Fibroblast of lung (primary cell): Measurements from ENCODE around the gene DRC3. TPM values are rescaled to one million over a fixed set of nuclear protein-coding genes. Genes with fewer than 3 reads are reported as not detected.

Source experiments
- DNase-seq, 2 donors: peaks; one replicate each; pipeline versions ENCODE4 v3.0.0 to v3.0.0-alpha.2; 2010; ENCODE audit warnings: low read depth in 2 of 2
- H2AFZ ChIP-seq: 2 replicates; pipeline ENCODE4 v1.5.1; 2012; ENCODE audit warnings: low read length, control low read depth, inconsistent platforms
- H3K27ac ChIP-seq: 2 replicates; pipeline ENCODE4 v1.5.1; 2011; ENCODE audit warnings: low read length, control low read depth; ENCODE audit not compliant: insufficient read depth
- H3K27me3 ChIP-seq: 2 replicates; pipeline ENCODE4 v1.5.1; 2011; ENCODE audit warnings: mild to moderate bottlenecking, low read length; ENCODE audit not compliant: control insufficient read depth, insufficient read depth
- H3K36me3 ChIP-seq: 2 replicates; pipeline ENCODE4 v1.5.1; 2011; ENCODE audit warnings: low read length; ENCODE audit not compliant: control insufficient read depth, insufficient read depth
- H3K4me1 ChIP-seq: 2 replicates; pipeline ENCODE4 v1.5.1; 2011; ENCODE audit warnings: low read length; ENCODE audit not compliant: control insufficient read depth, insufficient read depth; ENCODE audit errors: extremely low read depth
- H3K4me2 ChIP-seq: 2 replicates; pipeline ENCODE4 v1.5.1; 2011; ENCODE audit warnings: low read length, control low read depth; ENCODE audit not compliant: insufficient read depth; ENCODE audit errors: extremely low read depth
- H3K4me3 ChIP-seq, 4 experiments: fragments of 200-600 bp in 1 of 4; sonication (generic) in 1 of 4; replicated peaks in 1 of 4; 2 replicates each; pipeline ENCODE4 v1.5.1; 2011 to 2016; ENCODE audit warnings: low read length in 4 of 4, low read depth in 3 of 4, mild to moderate bottlenecking in 3 of 4, control low read depth in 2 of 4, inconsistent platforms in 1 of 4, mixed read lengths in 1 of 4; ENCODE audit not compliant: insufficient read depth in 1 of 4; ENCODE audit errors: control extremely low read depth in 1 of 4
- H3K79me2 ChIP-seq: 2 replicates; pipeline ENCODE4 v1.5.1; 2012; ENCODE audit warnings: mild to moderate bottlenecking, low read length, inconsistent platforms; ENCODE audit not compliant: control insufficient read depth, insufficient read depth
- H3K9ac ChIP-seq: 2 replicates; pipeline ENCODE4 v1.5.1; 2011; ENCODE audit warnings: mild to moderate bottlenecking, low read length, control low read depth; ENCODE audit not compliant: insufficient read depth
- H3K9me3 ChIP-seq: 2 replicates; pipeline ENCODE4 v1.5.1; 2012; ENCODE audit warnings: low read depth, low read length; ENCODE audit not compliant: control insufficient read depth, insufficient read depth
- H4K20me1 ChIP-seq: 2 replicates; pipeline ENCODE4 v1.5.1; 2011; ENCODE audit warnings: low read length; ENCODE audit not compliant: control insufficient read depth, insufficient read depth; ENCODE audit errors: extremely low read depth
- EZH2 ChIP-seq: IDR thresholded peaks from 2 replicates; pipeline ENCODE4 v1.5.1; 2012; ENCODE audit warnings: low read length, control low read depth, mild to moderate bottlenecking; ENCODE audit errors: missing control alignments
- polyA plus RNA-seq, 2 donors: library from polyadenylated mRNA; depleted of rRNA in 1 of 2; stranded (reverse) in 1 of 2; unstranded in 1 of 2; fragments of >200 nt; gene quantifications; 2 replicates each; pipeline ENCODE4 v1.2.1, GENCODE V29; 2011 to 2012; ENCODE audit warnings: missing spikeins in 1 of 2
- total RNA-seq: library from RNA; depleted of rRNA; stranded (reverse); fragments of >200 nt; gene quantifications from 2 replicates; pipeline ENCODE4 v1.2.1, GENCODE V29; 2014
- TF ChIP-seq, protein P1 (sequence below), 2 donors: IDR thresholded peaks in 1 of 2; conservative IDR thresholded peaks in 1 of 2; 1 replicate in 1 of 2; 2 replicates in 1 of 2; pipeline ENCODE4 v1.5.1; 2011 to 2012; ENCODE audit warnings: low read length in 2 of 2, control low read depth in 1 of 2, inconsistent platforms in 1 of 2, low read depth in 1 of 2, mild to moderate bottlenecking in 1 of 2

Gene DRC3
- total and polyA plus RNA-seq, 2 donors (not counting 1 experiment from before 2014, with no cell fraction given): 0.33 to 0.37 TPM

DNA sequence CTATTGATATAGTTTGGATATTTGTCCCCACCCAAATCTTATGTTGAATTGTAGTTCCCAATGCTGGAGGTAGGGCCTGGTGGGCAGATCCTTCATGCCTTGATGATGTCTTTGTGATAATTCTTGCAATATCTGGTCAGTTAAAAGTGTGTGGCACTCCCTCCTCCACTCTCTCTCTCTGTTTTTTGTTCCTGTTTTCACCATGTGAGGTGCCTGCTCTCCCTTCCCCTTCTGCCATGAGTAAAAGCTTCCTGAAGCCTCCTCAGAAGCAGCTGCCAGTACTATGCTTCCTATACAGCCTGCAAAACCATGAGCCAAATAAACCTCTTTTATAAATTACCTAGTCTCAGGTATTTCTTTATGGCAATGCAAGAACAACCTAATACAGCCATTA is 47.8 kb upstream of the DRC3 start:
- H3K9ac ChIP-seq: no peak overlapping the region
- no peak overlapping the region for H3K4me2 ChIP-seq
- H3K4me1 ChIP-seq: peaks cover 24% of the 10 kb centered on the region
- no peak for DNase-seq
- H3K36me3 ChIP-seq: no peaks in the 10 kb centered on the region
- TF ChIP-seq, protein P1, sequence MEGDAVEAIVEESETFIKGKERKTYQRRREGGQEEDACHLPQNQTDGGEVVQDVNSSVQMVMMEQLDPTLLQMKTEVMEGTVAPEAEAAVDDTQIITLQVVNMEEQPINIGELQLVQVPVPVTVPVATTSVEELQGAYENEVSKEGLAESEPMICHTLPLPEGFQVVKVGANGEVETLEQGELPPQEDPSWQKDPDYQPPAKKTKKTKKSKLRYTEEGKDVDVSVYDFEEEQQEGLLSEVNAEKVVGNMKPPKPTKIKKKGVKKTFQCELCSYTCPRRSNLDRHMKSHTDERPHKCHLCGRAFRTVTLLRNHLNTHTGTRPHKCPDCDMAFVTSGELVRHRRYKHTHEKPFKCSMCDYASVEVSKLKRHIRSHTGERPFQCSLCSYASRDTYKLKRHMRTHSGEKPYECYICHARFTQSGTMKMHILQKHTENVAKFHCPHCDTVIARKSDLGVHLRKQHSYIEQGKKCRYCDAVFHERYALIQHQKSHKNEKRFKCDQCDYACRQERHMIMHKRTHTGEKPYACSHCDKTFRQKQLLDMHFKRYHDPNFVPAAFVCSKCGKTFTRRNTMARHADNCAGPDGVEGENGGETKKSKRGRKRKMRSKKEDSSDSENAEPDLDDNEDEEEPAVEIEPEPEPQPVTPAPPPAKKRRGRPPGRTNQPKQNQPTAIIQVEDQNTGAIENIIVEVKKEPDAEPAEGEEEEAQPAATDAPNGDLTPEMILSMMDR (conservative IDR thresholded peaks at IDR 0.05 in 1 of 2, IDR thresholded peaks at IDR 0.05 in 1 of 2; ENCODE audit: low read depth in 1 of 2, low read length in 2 of 2): no peak
- no peak for TF ChIP-seq EZH2
- no peaks in the 10 kb centered on the region for H3K9me3 ChIP-seq
- H3K27ac ChIP-seq: no peak overlapping the region
- no peak overlapping the region for H2AFZ ChIP-seq
- no peak overlapping the region for H3K4me3 ChIP-seq
- no peaks in the 10 kb centered on the region for H4K20me1 ChIP-seq
- no peaks in the 10 kb centered on the region for H3K27me3 ChIP-seq
- H3K79me2 ChIP-seq: peaks cover 19% of the 10 kb centered on the region

DNA sequence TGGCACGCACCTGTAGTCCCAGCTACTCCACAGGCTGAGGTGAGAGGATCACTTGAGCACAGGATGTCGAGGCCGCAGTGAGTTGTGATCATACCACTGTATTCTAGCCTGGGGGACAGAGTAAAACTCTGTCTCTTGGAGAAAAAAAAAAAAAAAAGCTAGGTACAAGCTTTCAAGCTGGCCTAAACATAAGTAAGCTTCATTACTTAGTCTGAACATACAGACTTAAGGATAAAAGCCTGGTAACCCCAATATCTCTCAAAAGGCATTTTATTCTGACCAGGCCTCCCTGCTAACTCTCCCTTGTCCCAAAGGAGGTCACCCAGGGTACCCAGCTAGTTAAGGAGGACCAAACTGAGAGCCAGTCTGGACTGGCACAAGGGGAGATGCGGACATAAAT is 46.6 kb upstream of the DRC3 start:
- Histone ChIP-seq H3K27me3 (no peaks in the 10 kb centered on the region), H3K9me3 (no peaks in the 10 kb centered on the region), H4K20me1 (no peaks in the 10 kb centered on the region), H3K4me2 (no peak overlapping the region), H3K79me2 (peaks cover 18% of the 10 kb centered on the region), H3K9ac (no peak overlapping the region), H2AFZ (no peak overlapping the region), H3K36me3 (no peaks in the 10 kb centered on the region), H3K27ac (no peak overlapping the region), H3K4me3 (no peak overlapping the region), H3K4me1 (peaks cover 18% of the 10 kb centered on the region)
- DNase-seq: no peak
- TF ChIP-seq, protein P1 (conservative IDR thresholded peaks at IDR 0.05 in 1 of 2, IDR thresholded peaks at IDR 0.05 in 1 of 2; ENCODE audit: low read depth in 1 of 2, low read length in 2 of 2): no peak

DNA sequence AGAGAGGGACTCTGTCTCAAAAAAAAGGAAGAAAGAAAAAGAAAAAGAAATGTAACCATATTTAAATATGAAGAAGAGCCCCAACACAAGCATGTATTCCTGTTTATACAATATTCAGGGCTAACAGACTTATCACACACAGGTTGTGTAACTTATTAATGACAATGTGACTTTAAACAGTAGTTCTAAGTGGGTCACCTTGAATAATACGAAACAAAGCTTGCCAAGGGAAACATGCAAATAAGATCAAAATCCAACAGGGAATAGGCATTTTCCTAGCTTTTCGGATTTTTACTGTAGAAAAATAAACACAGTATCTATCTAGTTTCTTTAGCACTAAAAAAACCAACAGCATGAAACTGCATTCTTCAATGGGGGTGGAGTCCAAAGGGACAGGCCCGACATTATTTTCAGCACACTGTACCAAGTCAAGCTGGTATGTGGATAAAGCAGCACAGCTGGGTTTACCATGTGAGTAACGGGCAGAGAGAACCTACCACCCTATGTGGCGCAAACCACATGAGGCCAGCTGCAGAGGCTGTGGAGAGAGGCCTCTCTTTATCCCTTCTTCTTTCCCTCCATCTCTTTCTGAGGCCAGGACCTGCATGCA is 45.7 kb upstream of the DRC3 start:
- TF ChIP-seq, protein P1 (conservative IDR thresholded peaks at IDR 0.05 in 1 of 2, IDR thresholded peaks at IDR 0.05 in 1 of 2; ENCODE audit: low read depth in 1 of 2, low read length in 2 of 2): no peak
- TF ChIP-seq EZH2: no peak
- peaks cover 12% of the 10 kb centered on the region for H3K4me1 ChIP-seq
- no peaks in the 10 kb centered on the region for H3K36me3 ChIP-seq
- H3K4me2 ChIP-seq: no peak overlapping the region
- H3K4me3 ChIP-seq: no peak overlapping the region
- no peak for DNase-seq
- no peaks in the 10 kb centered on the region for H4K20me1 ChIP-seq
- H3K27me3 ChIP-seq: no peaks in the 10 kb centered on the region
- H3K27ac ChIP-seq: no peak overlapping the region
- no peaks in the 10 kb centered on the region for H3K9me3 ChIP-seq
- H2AFZ ChIP-seq: no peak overlapping the region
- no peak overlapping the region for H3K9ac ChIP-seq
- H3K79me2 ChIP-seq: peaks cover 18% of the 10 kb centered on the region
